Hepatocyte (in vitro differentiated cells): ENCODE measurements around the gene MX2. TPM values are rescaled to one million over a fixed set of nuclear protein-coding genes. Genes with fewer than 3 reads are reported as not detected.

Experiments
- DNase-seq: peaks from one replicate; pipeline ENCODE4 v3.0.0-alpha.2; 2016; ENCODE audit warnings: low spot score
- H2AFZ ChIP-seq: fragments of 200-600 bp; sonication (generic); 2 replicates; pipeline ENCODE4 v1.6.0; 2016; ENCODE audit warnings: antibody characterized with exemption, mild to moderate bottlenecking
- H3K27ac ChIP-seq: fragments of 200-600 bp; sonication (generic); 2 replicates; pipeline ENCODE4 v1.5.1; 2016; ENCODE audit warnings: mild to moderate bottlenecking
- H3K27me3 ChIP-seq: fragments of 200-600 bp; sonication (generic); 2 replicates; pipeline ENCODE4 v1.6.1; 2016
- H3K36me3 ChIP-seq: fragments of 200-600 bp; sonication (generic); replicated peaks from 2 replicates; pipeline ENCODE4 v1.5.1; 2016; ENCODE audit warnings: low read depth; ENCODE audit not compliant: insufficient read depth
- H3K4me1 ChIP-seq: fragments of 200-600 bp; sonication (generic); 2 replicates; pipeline ENCODE4 v1.5.1; 2016; ENCODE audit warnings: mild to moderate bottlenecking, moderate library complexity; ENCODE audit not compliant: insufficient read depth
- H3K4me2 ChIP-seq: fragments of 200-600 bp; sonication (generic); 2 replicates; pipeline ENCODE4 v1.6.0; 2016
- H3K4me3 ChIP-seq: fragments of 200-600 bp; sonication (generic); 2 replicates; pipeline ENCODE4 v1.5.1; 2016; ENCODE audit warnings: mild to moderate bottlenecking
- H3K79me2 ChIP-seq: fragments of 200-600 bp; sonication (generic); 2 replicates; pipeline ENCODE4 v1.6.0; 2017; ENCODE audit warnings: mild to moderate bottlenecking
- H3K9me2 ChIP-seq: fragments of 200-600 bp; sonication (generic); replicated peaks from 2 replicates; pipeline ENCODE4 v1.6.0; 2017; ENCODE audit warnings: mild to moderate bottlenecking; ENCODE audit not compliant: insufficient read depth
- H3K9me3 ChIP-seq: fragments of 200-600 bp; sonication (generic); 2 replicates; pipeline ENCODE4 v1.5.1; 2016; ENCODE audit warnings: low read depth, mild to moderate bottlenecking
- H4K20me1 ChIP-seq: fragments of 200-600 bp; sonication (generic); 2 replicates; pipeline ENCODE4 v1.6.0; 2016; ENCODE audit warnings: mild to moderate bottlenecking; ENCODE audit not compliant: insufficient read depth, poor library complexity, severe bottlenecking
- EZH2 ChIP-seq: fragments of 200-600 bp; sonication (generic); IDR thresholded peaks from 2 replicates; pipeline ENCODE4 v1.6.1; 2016; ENCODE audit warnings: antibody characterized with exemption, mild to moderate bottlenecking, borderline replicate concordance
- EZH2phosphoT487 ChIP-seq: fragments of 200-600 bp; sonication (generic); IDR thresholded peaks from one replicate; pipeline ENCODE4 v1.6.1; 2018; ENCODE audit warnings: antibody characterized with exemption, mild to moderate bottlenecking, low read depth, moderate library complexity; ENCODE audit not compliant: unreplicated experiment, severe bottlenecking
- WGBS: methylation state at CpG from one replicate; pipeline ENCODE4 v1.1.6; 2016; ENCODE audit warnings: low lambda C conversion rate; ENCODE audit errors: missing lambda C conversion rate; 5-methylcytosine and 5-hydroxymethylcytosine counted together
- polyA plus RNA-seq: library from polyadenylated mRNA; unstranded; fragments of >200 nt; fragmentation: Nextera tagmentation; extraction: Ambion mirVana; gene quantifications from 2 replicates; pipeline ENCODE4 v1.2.1, GENCODE V29; 2016
- total RNA-seq: library from RNA; depleted of rRNA; stranded (reverse); fragments of >200 nt; gene quantifications from 2 replicates; pipeline ENCODE4 v1.2.3, GENCODE V29; 2014
- TF ChIP-seq, protein P1 (sequence below): fragments of 200-600 bp; sonication (generic); IDR thresholded peaks from 2 replicates; pipeline ENCODE4 v1.5.1; 2016; ENCODE audit warnings: antibody characterized with exemption, mild to moderate bottlenecking; ENCODE audit not compliant: poor library complexity

MX2 gene
- total and polyA plus RNA-seq, 2 experiments from 2014 or later = 1.1 to 2.6 TPM

DNA sequence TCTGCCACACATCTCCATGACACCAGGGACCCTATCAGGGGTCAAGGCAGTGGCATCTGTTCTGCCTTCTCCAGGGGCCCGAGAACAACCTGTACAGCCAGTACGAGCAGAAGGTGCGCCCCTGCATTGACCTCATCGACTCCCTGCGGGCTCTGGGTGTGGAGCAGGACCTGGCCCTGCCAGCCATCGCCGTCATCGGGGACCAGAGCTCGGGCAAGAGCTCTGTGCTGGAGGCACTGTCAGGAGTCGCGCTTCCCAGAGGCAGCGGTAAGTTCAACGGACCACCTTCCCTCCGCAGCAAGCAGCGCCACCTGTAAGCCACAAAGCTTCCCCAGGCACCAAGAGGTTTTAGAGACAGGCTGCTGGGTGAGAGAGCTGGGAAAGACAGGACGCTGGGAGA lies 15.9 kb downstream of the MX2 start:
- H3K4me1 ChIP-seq = no peaks in the 10 kb centered on the region
- no peaks in the 10 kb centered on the region for H3K27me3 ChIP-seq
- 67% methylated on average over 16 of the region's 16 CpGs for WGBS
- DNase-seq = no peak
- no peaks in the 10 kb centered on the region for H4K20me1 ChIP-seq
- H3K27ac ChIP-seq = no peak overlapping the region
- no peak overlapping the region for H3K4me2 ChIP-seq
- H3K36me3 ChIP-seq = no peaks in the 10 kb centered on the region
- no peaks in the 10 kb centered on the region for H3K9me3 ChIP-seq
- H3K9me2 ChIP-seq = no peaks in the 10 kb centered on the region
- no peaks in the 10 kb centered on the region for H3K79me2 ChIP-seq
- TF ChIP-seq, protein P1, sequence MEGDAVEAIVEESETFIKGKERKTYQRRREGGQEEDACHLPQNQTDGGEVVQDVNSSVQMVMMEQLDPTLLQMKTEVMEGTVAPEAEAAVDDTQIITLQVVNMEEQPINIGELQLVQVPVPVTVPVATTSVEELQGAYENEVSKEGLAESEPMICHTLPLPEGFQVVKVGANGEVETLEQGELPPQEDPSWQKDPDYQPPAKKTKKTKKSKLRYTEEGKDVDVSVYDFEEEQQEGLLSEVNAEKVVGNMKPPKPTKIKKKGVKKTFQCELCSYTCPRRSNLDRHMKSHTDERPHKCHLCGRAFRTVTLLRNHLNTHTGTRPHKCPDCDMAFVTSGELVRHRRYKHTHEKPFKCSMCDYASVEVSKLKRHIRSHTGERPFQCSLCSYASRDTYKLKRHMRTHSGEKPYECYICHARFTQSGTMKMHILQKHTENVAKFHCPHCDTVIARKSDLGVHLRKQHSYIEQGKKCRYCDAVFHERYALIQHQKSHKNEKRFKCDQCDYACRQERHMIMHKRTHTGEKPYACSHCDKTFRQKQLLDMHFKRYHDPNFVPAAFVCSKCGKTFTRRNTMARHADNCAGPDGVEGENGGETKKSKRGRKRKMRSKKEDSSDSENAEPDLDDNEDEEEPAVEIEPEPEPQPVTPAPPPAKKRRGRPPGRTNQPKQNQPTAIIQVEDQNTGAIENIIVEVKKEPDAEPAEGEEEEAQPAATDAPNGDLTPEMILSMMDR = no peak
- no peak for TF ChIP-seq EZH2phosphoT487
- no peak for TF ChIP-seq EZH2
- H2AFZ ChIP-seq = no peak overlapping the region
- H3K4me3 ChIP-seq = no peak overlapping the region

DNA sequence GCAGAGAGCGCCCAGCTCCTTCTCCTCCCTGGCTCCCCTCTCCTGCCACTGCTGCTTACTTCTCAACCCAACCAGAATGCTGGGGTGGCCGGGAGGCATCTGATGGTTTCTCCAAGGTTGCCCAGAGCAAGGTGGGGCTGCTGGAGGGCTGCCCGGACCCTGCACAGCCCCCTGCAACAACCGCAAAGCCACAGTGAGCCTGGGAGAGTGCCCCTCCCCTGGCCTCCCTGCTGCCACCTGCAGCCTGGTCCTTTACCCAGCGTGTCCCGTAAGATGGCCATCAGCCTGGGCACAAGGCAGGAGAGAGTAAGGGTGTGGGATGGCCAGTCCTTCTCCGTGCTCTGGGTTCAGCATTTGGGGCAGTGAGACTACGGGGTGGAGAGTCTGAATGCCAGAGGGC lies 17.0 kb downstream of the MX2 start:
- Histone ChIP-seq H3K9me2 (no peaks in the 10 kb centered on the region), H4K20me1 (no peaks in the 10 kb centered on the region), H3K4me3 (no peak overlapping the region), H3K9me3 (no peaks in the 10 kb centered on the region), H3K27me3 (no peaks in the 10 kb centered on the region), H3K36me3 (no peaks in the 10 kb centered on the region), H3K4me2 (no peak overlapping the region), H2AFZ (no peak overlapping the region), H3K79me2 (no peaks in the 10 kb centered on the region), H3K4me1 (no peaks in the 10 kb centered on the region), H3K27ac (no peak overlapping the region)
- no peak for DNase-seq
- 90% methylated on average over 8 of the region's 8 CpGs for WGBS
- no peak for TF ChIP-seq EZH2

DNA sequence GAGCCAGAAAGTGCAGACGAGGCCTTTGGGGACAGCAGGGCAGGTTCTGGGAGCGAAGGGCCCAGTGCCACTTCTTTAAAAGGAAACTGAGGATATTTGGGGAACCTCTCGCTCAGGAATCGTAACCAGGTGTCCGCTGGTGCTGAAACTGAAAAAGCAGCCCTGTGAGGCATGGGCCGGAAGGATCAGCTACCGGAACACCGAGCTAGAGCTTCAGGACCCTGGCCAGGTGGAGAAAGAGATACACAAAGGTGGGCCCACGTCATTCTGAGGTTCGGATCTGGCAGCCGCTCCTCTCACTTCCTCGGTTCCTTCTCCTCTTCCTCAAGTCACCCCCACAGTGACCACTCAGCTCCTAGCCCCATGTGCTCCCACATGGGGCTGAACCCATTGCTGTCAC lies 18.1 kb downstream of the MX2 start:
- H3K27me3 ChIP-seq = no peaks in the 10 kb centered on the region
- DNase-seq = no peak
- no peaks in the 10 kb centered on the region for H4K20me1 ChIP-seq
- no peak overlapping the region for H3K27ac ChIP-seq
- no peaks in the 10 kb centered on the region for H3K9me3 ChIP-seq
- no peak overlapping the region for H3K4me2 ChIP-seq
- H3K9me2 ChIP-seq = no peaks in the 10 kb centered on the region
- H3K4me3 ChIP-seq = no peak overlapping the region
- WGBS = 91% methylated on average over 12 of the region's 12 CpGs
- H3K79me2 ChIP-seq = no peaks in the 10 kb centered on the region
- no peaks in the 10 kb centered on the region for H3K4me1 ChIP-seq
- no peaks in the 10 kb centered on the region for H3K36me3 ChIP-seq
- TF ChIP-seq EZH2phosphoT487 (no peak), EZH2 (no peak)
- TF ChIP-seq, protein P1 = no peak
- no peak overlapping the region for H2AFZ ChIP-seq

DNA sequence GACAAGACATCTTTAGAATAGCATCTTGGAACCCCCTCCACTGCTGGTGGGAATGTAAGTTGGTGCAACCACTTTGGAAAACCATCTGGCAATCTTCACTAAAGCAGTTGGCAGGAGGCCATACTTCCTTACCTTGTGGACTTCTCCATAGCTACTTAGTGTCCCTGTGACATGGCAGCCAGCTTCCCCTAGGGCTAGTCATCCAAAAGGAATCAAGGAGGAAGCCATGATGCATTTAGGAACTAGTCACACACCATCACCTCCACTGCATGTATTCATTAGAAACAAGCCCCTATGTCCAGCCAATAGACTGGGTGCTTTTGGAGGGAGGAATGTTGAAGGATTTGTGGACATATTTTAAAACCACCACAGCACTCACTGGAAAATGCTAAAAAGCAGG lies 19.9 kb downstream of the MX2 start:
- Histone ChIP-seq H3K79me2 (no peaks in the 10 kb centered on the region), H2AFZ (no peak overlapping the region), H4K20me1 (no peaks in the 10 kb centered on the region), H3K4me1 (no peaks in the 10 kb centered on the region), H3K4me2 (no peak overlapping the region), H3K27me3 (no peaks in the 10 kb centered on the region), H3K27ac (no peak overlapping the region), H3K9me2 (no peaks in the 10 kb centered on the region), H3K9me3 (no peaks in the 10 kb centered on the region), H3K36me3 (no peaks in the 10 kb centered on the region), H3K4me3 (no peak overlapping the region)
- TF ChIP-seq, protein P1 = no peak
- TF ChIP-seq EZH2phosphoT487 = no peak
- no peak for TF ChIP-seq EZH2
- no peak for DNase-seq
